Gastroesophageal sphincter (tissue), 4 donors: Measurements from ENCODE around the gene ANAPC15. TPM values are rescaled to one million over a fixed set of nuclear protein-coding genes. Genes with fewer than 3 reads are reported as not detected.

ENCODE experiments used
- small RNA-seq, 4 donors: library from RNA; depleted of rRNA; stranded (forward); fragments of <200 nt; gene quantifications; one replicate each; pipeline ENCODE3, GENCODE V24; 2016
- total RNA-seq, 4 donors: library from RNA; depleted of rRNA; stranded (reverse); fragments of >200 nt; gene quantifications; one replicate each; pipeline ENCODE4 v1.1.0, GENCODE V29; 2016

Gene ANAPC15
- total RNA-seq, 4 donors from 2014 or later: 37.0 to 55.6 (median 39.1) TPM

Small RNA genes within 50 kb of the gene (small RNA-seq; reads per million reads assigned to genes)
- 0 reads per million in 4 donors for gene MIR3165

Other genes starting within 250 kb of the ANAPC15 start
- gene DEFB131B, start 234.2 kb downstream of the ANAPC15 start, total RNA-seq: not detected
- 10 to 100 TPM in 1 of 4 donors, 1 to 10 TPM in 3; 4.7 to 27.7 (median 7.7) TPM for gene XNDC1N, start 184.1 kb downstream of the ANAPC15 start, total RNA-seq
- gene RNF121, start 183.6 kb downstream of the ANAPC15 start, total RNA-seq: 10 to 100 TPM; 13.1 to 25.8 (median 21.5) TPM
- 1 to 10 TPM; 2.5 to 8.9 (median 6.7) TPM for gene IL18BP, start 113.8 kb downstream of the ANAPC15 start, total RNA-seq
- gene NUMA1, start 32.2 kb downstream of the ANAPC15 start, total RNA-seq: 100 to 1,000 TPM; 235 to 370 (median 290) TPM
- gene LRRC51, start 31.8 kb downstream of the ANAPC15 start, total RNA-seq: 10 to 100 TPM in 2 of 4 donors, 1 to 10 TPM in 2; 6.4 to 18.4 (median 10.7) TPM
- gene LAMTOR1, start 9.4 kb downstream of the ANAPC15 start, total RNA-seq: 100 to 1,000 TPM in 1 of 4 donors, 10 to 100 TPM in 3; 87.1 to 103 (median 98.2) TPM
- not detected for gene TOMT, start 6.8 kb downstream of the ANAPC15 start, total RNA-seq
- under 1 TPM in 1 of 4 donors, not detected in 3; 0.96 TPM for gene FOLR3, start 23.0 kb upstream of the ANAPC15 start, total RNA-seq
- 10 to 100 TPM in 1 of 4 donors, under 1 TPM in 1, not detected in 2; 0.81 to 23.7 TPM for gene FOLR1, start 79.4 kb upstream of the ANAPC15 start, total RNA-seq
- gene FOLR2, start 104.1 kb upstream of the ANAPC15 start, total RNA-seq: 10 to 100 TPM in 3 of 4 donors, 1 to 10 TPM in 1; 7.3 to 70.3 (median 33.9) TPM
- gene INPPL1, start 112.1 kb upstream of the ANAPC15 start, total RNA-seq: 100 to 1,000 TPM in 2 of 4 donors, 10 to 100 TPM in 2; 65.8 to 134 (median 92.4) TPM
- 1 to 10 TPM in 1 of 4 donors, under 1 TPM in 2, not detected in 1; 0.37 to 3.2 (median 0.89) TPM for gene PHOX2A, start 131.5 kb upstream of the ANAPC15 start, total RNA-seq